Urinary bladder (tissue), 4 donors: ENCODE measurements around the gene TLK2. TPM values are rescaled to one million over a fixed set of nuclear protein-coding genes. Genes with fewer than 3 reads are reported as not detected.
A peak's percentile ranks its signal among the peaks of the same experiment; 100 is the strongest.
"Not testable (repeated sequence)": the region's sequence is repeated elsewhere in the genome, so short reads cannot be mapped to it uniquely, and the experiment has no call there.

ENCODE experiments used
- DNase-seq: peaks from one replicate; pipeline ENCODE4 v3.0.0-alpha.2; 2015; ENCODE audit errors: extremely low spot score
- H3K27ac ChIP-seq: one replicate; pipeline ENCODE4 v1.5.1; 2013; ENCODE audit warnings: low read depth, mild to moderate bottlenecking, moderate library complexity
- H3K36me3 ChIP-seq: one replicate; pipeline ENCODE4 v1.6.1; 2013; ENCODE audit warnings: mild to moderate bottlenecking, moderate library complexity; ENCODE audit not compliant: insufficient read depth
- H3K4me1 ChIP-seq: one replicate; pipeline ENCODE4 v1.6.1; 2013; ENCODE audit warnings: mild to moderate bottlenecking, moderate library complexity; ENCODE audit not compliant: insufficient read depth
- H3K4me3 ChIP-seq: one replicate; pipeline ENCODE4 v1.5.1; 2013; ENCODE audit warnings: low read depth, low read length
- WGBS: extraction: QIAGEN DNeasy Blood & Tissue Kit; methylation state at CpG from one replicate; pipeline ENCODE4 v1.1.7; 2013; 5-methylcytosine and 5-hydroxymethylcytosine counted together
- polyA plus RNA-seq: library from polyadenylated mRNA; stranded (reverse); fragments of 200-250 nt; gene quantifications from one replicate; pipeline ENCODE4 v1.2.3, GENCODE V29; 2013
- total RNA-seq: library from RNA; depleted of rRNA; stranded (reverse); fragments of >200 nt; gene quantifications from one replicate; pipeline ENCODE4 v1.2.3, GENCODE V29; 2014
- donor health status: healthy with polysubstance abuse.
- donor health status: healthy.

Gene TLK2
- total and polyA plus RNA-seq, 2 donors: 20.1 to 87.3 TPM

DNA sequence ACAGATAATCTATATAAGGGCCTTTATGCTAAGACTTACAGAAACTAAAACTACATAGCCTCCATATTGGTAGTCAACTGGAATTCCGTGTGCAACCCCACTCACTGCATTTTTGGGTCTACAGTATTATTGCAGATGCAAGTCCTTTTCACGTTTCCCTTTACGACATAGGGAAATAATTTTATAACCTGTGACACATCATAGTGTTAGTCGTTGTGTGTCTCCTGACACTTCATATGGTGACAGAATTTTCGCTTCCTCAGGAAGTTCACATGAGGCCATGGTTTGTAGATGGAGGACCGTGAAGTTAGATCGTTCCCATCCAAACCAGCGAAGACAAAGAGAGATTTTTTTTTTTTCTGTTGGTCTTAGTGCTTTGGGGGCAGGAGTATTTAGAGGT lies 133.1 kb downstream of the TLK2 start:
- H3K27ac ChIP-seq: no peak overlapping the region
- no peaks in the 10 kb centered on the region for H3K4me1 ChIP-seq
- H3K36me3 ChIP-seq: peaks cover 2% of the 10 kb centered on the region
- H3K4me3 ChIP-seq: no peak overlapping the region
- WGBS: 84% methylated on average over 8 of the region's 8 CpGs
- no peak for DNase-seq

DNA sequence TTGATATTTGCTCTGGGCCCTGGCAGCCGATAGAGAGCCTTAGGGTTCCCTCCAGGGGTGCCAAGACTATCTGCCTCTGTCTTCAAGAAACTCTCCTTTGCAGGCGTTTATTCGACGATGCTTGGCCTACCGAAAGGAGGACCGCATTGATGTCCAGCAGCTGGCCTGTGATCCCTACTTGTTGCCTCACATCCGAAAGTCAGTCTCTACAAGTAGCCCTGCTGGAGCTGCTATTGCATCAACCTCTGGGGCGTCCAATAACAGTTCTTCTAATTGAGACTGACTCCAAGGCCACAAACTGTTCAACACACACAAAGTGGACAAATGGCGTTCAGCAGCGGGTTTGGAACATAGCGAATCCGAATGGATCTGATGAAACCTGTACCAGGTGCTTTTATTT lies 133.7 kb downstream of the TLK2 start:
- not testable (repeated sequence) for H3K36me3 ChIP-seq, H3K4me3 ChIP-seq, DNase-seq, H3K27ac ChIP-seq, H3K4me1 ChIP-seq
- WGBS: 85% methylated on average over 12 of the region's 12 CpGs

DNA sequence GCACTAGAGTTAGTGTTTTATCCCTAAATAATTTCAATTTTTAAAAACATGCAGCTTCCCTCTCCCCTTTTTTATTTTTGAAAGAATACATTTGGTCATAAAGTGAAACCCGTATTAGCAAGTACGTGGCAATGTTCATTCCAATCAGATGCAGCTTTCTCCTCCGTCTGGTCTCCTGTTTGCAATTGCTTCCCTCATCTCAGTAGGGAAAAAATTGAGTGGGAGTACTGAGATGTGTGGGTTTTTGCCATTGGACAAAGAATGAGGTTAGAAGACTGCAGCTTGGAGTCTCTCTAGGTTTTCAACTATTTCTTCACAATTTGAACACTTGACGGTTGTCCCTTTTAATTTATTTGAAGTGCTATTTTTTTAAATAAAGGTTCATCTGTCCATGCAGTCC lies 134.5 kb downstream of the TLK2 start:
- not testable (repeated sequence) for H3K4me1 ChIP-seq, DNase-seq, H3K27ac ChIP-seq, H3K36me3 ChIP-seq, H3K4me3 ChIP-seq
- WGBS: 84% methylated on average over 4 of the region's 4 CpGs

DNA sequence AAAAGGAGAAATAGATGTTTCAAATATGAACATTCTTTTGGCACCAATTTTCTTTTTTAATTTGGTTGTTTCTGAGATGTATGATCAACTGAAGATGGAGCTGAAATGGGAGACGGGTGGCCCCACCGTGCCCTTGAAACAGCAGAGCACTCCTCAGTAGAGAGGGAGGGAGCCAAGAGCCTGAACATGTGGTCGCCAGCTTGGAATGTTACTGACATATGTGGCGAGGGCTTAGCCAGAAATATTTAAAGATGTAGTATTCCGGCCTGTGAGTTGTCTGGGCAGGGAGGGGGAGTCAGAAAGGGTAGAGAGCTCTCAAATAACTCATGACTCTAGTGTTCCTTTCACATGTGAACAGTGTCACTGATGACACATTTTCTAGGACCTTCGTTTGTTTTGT lies 135.5 kb downstream of the TLK2 start:
- H3K36me3 ChIP-seq: no peaks in the 10 kb centered on the region
- no peak overlapping the region for H3K4me3 ChIP-seq
- 45% methylated on average over 6 of the region's 6 CpGs for WGBS
- H3K4me1 ChIP-seq: no peaks in the 10 kb centered on the region
- peak; percentile 18 for DNase-seq
- no peak overlapping the region for H3K27ac ChIP-seq

DNA sequence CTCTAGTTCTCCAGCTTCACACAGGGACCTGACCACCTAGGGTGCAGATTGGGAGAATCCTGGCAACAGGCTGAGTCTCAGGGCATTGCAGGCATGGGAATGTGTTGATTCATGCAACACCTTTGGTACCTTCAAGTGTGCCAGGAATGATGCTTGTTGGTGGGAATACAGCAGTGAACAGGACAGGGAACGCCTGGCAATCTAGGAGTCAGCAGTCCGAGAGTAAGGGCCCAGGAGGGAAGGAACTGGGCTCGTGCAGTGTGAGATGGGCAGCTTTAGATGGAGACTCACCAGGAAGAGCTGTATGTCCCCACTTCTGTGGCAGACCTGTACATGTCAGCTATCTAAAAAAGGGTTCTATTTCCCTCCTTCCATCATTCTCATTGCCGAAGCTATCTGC lies 136.9 kb downstream of the TLK2 start:
- Histone ChIP-seq H3K4me3 (no peak overlapping the region), H3K4me1 (no peaks in the 10 kb centered on the region), H3K27ac (no peak overlapping the region), H3K36me3 (no peaks in the 10 kb centered on the region)
- WGBS: 94% methylated on average over 4 of the region's 4 CpGs
- DNase-seq: no peak

DNA sequence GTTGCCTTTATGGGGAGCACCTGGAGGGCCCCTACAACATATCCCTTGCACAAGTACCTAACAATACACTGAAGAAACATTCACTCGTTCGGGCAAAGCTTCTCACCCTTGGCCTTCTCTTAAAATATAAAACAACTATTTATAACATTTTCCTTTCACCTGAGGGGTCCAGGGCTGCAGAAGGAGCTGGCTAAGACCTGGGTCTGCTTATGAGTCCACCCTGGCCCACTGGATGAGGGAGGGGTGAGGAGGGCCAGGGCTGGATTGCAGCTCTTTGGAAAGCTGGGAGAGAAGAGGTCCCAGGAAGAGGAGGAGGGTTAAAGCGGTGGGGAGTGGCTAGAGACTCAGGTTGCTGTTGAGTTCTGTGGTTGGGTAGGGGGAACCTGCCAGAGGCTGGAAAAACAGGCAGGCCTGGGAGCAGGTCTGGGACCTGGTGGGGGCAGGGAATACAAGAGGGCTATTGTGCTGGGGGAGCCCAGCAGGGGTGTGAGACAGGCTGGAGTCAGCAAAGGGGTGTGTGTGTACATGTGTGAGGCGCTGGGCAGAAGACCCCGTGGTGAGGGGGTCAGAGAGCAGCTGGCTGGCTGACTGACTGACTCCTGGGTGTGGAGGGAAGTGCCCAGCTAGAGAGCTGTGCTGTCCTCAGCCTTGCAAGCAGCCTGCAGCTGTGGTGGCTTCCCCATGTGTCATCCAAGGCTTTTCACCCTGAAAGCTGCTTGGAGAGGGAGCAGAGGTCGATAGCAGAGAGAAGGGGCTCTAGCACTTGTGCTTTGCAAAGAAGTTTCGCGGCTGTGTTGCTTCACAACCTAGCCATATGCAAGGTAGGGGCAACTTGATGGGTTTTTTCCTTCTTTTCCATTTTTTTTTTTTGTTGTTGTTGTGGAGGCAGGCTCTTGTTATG lies 138.6 kb downstream of the TLK2 start:
- H3K36me3 ChIP-seq: no peaks in the 10 kb centered on the region
- H3K4me3 ChIP-seq: no peak overlapping the region
- WGBS: 76% methylated on average over 8 of the region's 8 CpGs
- H3K27ac ChIP-seq: no peak overlapping the region
- no peak for DNase-seq
- H3K4me1 ChIP-seq: no peaks in the 10 kb centered on the region

DNA sequence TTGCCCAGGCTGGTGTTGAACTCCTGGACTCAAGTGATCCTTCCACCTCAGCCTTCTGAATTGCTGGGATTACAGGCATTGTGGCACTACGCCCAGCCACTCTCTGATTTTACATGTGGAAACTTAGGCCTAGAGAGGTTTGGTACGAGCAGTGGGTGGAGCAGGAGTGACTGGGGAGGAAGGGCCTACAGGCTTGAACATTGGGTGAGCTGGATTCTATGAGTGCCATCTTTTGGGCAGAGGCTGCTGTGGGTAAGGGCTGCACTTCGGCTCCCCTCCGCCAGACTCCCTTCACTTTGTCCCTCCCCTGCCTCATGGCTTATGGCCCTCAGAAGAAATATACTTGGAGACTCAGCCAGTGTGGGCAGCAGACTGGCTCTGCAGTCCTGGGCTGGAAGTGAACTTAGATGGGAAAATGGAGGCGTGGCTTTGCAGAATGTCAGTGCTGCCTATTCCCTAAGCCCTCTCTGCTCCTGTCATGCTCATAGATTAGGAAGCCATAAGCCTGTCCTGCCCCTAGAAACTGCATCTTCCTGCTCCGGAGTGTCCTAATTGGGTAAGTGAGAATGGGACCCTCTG lies 139.4 kb downstream of the TLK2 start:
- WGBS: 75% methylated on average over 6 of the region's 6 CpGs
- Histone ChIP-seq H3K4me1 (no peaks in the 10 kb centered on the region), H3K4me3 (no peak overlapping the region), H3K27ac (no peak overlapping the region), H3K36me3 (no peaks in the 10 kb centered on the region)
- DNase-seq: no peak

DNA sequence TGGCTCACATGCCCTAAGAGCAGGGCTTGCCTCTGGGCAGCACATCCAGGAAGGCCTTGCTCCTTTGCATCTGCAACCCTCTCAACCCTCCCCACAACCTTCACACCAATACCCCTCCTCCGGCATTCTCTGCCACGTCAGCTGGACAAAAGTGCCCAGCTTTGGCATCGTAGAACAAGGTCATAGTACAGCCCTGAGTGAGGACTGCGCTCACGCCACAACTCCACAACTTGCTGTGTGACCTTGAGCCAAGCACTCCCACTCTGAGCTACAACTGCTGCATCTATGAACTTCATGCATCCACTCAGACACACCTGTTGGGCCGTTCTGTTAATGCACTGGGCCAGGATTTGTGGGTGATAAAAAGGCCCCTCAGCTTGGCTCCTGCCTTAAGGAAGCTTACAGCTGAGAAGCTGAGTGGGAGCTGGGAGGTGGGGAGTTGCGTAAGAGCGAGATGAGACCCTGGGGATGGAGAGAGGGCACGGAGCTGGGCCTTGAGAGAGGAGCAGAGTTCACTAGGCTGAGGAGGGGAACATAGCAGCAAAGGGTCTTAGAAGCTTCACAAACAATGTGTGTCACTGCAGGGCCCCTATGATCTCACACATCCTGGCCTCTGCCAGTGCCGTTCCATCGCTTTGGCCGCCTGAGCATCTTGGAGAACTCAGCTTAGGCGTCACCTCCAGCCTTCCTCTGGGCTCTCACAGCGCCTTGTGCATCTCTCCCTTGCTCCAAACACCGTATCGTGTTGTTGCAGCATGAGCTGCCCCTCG lies 140.2 kb downstream of the TLK2 start:
- Histone ChIP-seq H3K27ac (no peak overlapping the region), H3K4me3 (no peak overlapping the region), H3K4me1 (no peaks in the 10 kb centered on the region), H3K36me3 (no peaks in the 10 kb centered on the region)
- no peak for DNase-seq
- WGBS: 68% methylated on average over 17 of the region's 17 CpGs

DNA sequence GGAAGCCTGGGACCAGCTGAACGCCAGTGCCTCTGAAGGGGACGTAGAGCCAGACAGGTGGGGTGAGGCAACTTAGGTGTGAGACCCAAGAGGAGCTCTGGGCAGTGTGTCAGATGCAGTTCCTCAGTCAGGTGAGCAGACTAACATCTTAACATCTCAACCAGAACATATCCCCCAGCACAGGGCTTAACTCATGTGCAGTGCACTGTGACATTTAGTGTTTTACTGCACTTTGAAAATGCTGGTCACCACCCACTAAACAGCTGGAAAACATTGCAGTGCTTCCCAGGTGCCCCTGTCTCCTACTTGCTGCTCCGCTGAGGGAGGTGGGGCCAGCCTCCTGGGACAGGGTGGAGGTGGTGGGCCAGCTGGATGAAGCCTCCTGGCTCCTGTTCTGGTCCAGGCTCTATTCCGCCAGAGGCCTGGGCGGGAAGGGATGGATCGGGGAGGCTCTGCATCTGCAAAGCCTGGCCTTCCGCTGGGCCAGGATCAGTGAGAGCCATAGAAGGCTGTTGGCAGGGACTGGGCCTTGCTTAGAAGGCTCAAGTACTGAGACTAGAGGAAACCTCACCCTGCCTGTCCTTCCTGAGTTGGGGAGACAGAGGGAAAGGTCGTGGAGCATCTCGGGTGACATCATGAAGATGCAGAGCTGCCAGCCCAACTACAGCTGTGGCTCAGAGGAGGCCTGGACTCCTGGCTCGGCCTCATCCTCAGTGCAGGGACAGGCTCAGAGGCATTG lies 141.0 kb downstream of the TLK2 start:
- Histone ChIP-seq H3K36me3 (no peaks in the 10 kb centered on the region), H3K4me1 (no peaks in the 10 kb centered on the region), H3K27ac (no peak overlapping the region), H3K4me3 (no peak overlapping the region)
- DNase-seq: no peak
- WGBS: 69% methylated on average over 10 of the region's 10 CpGs

DNA sequence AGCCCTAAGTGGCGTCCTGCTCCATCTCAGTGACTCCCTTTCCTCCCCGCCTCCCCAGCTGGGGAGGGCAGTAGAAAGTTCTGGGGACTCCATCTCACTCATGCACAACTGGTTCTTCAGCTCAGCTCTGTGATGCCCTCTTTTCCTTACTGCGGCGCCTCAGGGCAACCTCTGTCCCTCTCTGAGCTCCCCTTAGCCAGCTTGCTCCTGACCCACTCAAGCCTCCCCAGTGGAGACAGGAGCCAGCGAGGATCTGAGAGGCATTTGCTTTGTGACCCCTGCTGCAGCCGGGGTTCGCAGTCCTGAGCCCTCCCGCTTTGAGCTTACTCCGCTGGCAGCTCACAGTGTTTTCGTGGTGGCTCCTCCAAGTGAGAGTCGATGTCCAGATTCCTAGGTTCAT lies 142.6 kb downstream of the TLK2 start:
- Histone ChIP-seq H3K4me3 (no peak overlapping the region), H3K36me3 (no peaks in the 10 kb centered on the region), H3K4me1 (no peaks in the 10 kb centered on the region), H3K27ac (no peak overlapping the region)
- no peak for DNase-seq
- 93% methylated on average over 11 of the region's 11 CpGs for WGBS

DNA sequence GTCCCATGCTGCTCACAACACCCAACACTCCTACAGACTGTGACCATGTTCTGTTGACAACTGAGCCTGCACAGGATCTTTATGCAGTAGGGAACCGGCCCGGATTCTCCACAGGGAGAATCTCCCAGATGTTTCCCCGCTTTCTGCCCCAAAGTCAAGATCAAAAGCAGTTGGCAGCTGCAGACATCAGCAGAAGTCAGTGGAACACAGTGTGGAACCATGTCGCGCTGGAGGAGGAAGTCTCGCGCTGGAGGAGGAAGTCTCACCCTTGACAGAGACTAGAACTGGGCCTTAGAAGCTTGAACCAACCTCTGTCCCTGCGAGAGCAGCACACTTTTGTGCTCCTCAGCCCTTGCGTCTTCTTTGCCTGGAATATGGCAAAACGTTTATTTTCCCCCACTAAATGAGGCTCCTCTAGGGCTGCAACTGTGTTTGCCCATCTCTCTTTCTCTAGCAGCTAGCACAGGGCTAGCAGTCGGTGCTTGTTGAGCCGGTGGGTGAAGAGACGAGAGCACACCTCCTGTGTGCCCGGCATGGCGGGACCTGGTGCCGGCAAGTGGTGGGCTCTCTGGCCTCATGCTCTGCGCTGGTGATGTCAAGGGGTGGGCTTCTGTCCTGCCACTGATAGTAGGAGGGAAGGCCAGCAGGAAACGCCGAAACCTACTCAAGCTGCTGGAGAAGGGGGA lies 146.7 kb downstream of the TLK2 start:
- 70% methylated on average over 19 of the region's 19 CpGs for WGBS
- Histone ChIP-seq H3K36me3 (no peaks in the 10 kb centered on the region), H3K27ac (no peak overlapping the region), H3K4me3 (no peak overlapping the region), H3K4me1 (no peaks in the 10 kb centered on the region)
- DNase-seq: no peak

DNA sequence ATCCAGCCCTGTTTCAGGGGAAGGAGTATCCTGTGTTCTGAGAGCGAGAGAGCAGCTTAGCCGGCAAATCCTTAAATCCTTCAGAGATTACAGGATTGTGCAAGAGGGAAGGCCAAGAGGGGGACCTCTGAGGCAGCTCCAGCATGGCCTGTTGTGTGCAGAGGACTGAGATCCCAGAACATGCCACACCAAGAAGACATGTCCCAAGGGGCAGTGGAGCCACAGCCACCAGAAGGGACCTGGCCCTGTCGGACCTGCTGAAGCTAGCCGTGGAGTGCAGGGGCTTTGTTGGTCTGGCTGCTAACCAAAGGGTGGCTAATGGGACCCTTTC lies 147.2 kb downstream of the TLK2 start:
- no peak for DNase-seq
- 45% methylated on average over 4 of the region's 4 CpGs for WGBS
- Histone ChIP-seq H3K4me1 (no peaks in the 10 kb centered on the region), H3K36me3 (no peaks in the 10 kb centered on the region), H3K27ac (no peak overlapping the region), H3K4me3 (no peak overlapping the region)

DNA sequence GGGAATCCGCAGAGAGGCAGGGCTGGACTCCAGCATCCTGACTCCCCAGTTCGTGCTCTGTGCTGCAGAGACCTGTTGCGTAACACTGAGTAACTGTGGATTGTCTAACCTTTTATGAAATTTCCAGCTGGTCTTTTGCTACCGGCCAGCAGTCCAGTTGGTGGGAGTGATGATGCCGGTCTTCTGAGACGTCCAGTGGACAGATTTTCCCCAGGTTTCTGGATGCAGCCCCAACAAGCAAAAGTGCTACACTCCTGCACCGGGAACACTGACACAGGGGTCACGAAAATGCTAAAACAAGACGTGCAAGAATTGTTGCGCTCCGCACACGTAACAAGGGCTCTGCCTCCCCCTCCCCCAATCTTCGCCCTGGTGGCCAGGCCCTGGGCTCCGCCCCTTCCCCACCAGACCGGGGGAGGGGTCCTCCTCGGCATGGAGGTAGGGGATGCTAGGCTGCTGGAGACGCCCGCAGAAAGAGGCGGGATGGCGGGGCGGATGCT lies 148.1 kb downstream of the TLK2 start:
- H3K36me3 ChIP-seq: no peaks in the 10 kb centered on the region
- H3K27ac ChIP-seq: peak overlapping the region; percentile 84
- WGBS: 9% methylated on average over 21 of the region's 21 CpGs
- DNase-seq: peak; percentile 15
- H3K4me1 ChIP-seq: no peaks in the 10 kb centered on the region
- peak overlapping the region; percentile 55 for H3K4me3 ChIP-seq
